ENCODE results near the gene WWOX. TPM values are rescaled to one million over a fixed set of nuclear protein-coding genes. Genes with fewer than 3 reads are reported as not detected.

WWOX gene
- total RNA-seq, 1 donor from 2014 or later: 29.6 TPM

DNA sequence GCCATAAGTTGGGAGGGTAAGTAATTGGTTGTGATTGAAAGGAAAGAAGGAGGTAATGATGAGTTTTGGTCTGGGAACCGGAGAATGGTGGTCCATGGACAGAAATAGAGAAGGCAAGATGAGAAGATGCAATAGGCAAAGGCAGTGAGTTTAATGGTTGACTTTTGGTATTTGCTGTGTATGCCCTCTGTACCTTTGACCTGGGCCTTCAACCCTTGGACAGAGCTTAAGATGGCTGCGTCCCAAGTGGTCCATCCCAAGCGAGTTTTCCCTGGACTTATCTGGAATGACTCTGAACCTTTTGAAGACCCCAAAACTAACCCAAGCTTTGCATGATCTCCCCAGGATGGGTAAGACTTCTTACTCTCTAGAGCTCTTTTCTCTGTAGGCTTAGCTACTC lies 836.6 kb downstream of the WWOX start:
- TF ChIP-seq, protein P1, sequence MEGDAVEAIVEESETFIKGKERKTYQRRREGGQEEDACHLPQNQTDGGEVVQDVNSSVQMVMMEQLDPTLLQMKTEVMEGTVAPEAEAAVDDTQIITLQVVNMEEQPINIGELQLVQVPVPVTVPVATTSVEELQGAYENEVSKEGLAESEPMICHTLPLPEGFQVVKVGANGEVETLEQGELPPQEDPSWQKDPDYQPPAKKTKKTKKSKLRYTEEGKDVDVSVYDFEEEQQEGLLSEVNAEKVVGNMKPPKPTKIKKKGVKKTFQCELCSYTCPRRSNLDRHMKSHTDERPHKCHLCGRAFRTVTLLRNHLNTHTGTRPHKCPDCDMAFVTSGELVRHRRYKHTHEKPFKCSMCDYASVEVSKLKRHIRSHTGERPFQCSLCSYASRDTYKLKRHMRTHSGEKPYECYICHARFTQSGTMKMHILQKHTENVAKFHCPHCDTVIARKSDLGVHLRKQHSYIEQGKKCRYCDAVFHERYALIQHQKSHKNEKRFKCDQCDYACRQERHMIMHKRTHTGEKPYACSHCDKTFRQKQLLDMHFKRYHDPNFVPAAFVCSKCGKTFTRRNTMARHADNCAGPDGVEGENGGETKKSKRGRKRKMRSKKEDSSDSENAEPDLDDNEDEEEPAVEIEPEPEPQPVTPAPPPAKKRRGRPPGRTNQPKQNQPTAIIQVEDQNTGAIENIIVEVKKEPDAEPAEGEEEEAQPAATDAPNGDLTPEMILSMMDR (conservative IDR thresholded peaks at IDR 0.05; ENCODE audit: low read depth, low read length): no peak
- no peak for DNase-seq (ENCODE audit: low read depth)
- H3K4me3 ChIP-seq (ENCODE audit: low read depth, low read length): no peak overlapping the region

DNA sequence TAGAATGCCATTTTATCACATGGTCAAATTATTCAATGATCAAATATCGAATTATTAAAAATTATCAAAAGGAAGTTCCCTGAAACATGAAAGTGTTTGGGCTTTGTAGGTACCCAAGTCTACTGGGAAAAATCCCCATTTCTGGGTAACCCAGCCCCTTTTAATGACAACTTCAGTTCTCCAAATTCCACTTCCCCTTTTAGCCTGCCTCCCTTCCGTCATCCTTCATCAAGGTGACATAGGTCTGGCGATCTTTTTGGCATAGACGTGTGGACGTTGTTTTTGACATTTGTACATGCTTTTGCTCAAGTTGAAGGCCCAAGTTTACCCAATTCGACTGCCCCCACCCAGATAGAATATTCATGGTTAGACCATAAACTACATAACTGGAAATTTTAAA lies 840.1 kb downstream of the WWOX start:
- H3K4me3 ChIP-seq (ENCODE audit: low read depth, low read length): no peak overlapping the region
- DNase-seq (ENCODE audit: low read depth): no peak
- TF ChIP-seq, protein P1 (conservative IDR thresholded peaks at IDR 0.05; ENCODE audit: low read depth, low read length): no peak

DNA sequence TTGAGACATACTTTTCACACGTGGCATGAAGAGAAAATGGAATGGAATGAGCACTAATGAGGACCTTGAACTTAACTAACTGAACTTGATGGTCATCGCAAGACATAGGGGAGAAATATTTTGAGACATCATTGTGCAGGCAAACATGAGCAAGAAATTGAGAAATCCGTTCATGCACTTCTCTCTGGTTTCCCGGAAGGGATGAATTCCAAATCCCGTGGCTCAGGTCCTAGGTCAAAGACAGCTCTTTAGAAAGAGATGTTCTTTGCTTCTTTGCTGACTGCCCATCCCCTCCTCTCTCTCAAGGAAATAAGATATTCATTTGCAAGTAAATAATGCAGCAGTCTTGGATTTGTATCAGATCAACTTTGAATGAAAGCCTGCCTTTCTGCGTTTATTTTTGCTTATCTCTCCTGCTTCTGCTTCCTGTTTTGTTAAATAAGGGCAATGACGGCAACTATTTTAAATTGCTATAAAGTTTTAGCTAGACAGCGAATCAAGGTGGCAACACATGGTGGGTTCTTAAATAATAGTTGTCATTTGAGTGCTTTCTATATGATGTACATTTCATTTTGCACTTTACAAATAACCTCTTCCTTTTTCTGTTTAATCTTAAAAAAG lies 843.3 kb downstream of the WWOX start:
- TF ChIP-seq, protein P1 (conservative IDR thresholded peaks at IDR 0.05; ENCODE audit: low read depth, low read length): no peak
- DNase-seq (ENCODE audit: low read depth): no peak
- no peak overlapping the region for H3K4me3 ChIP-seq (ENCODE audit: low read depth, low read length)

DNA sequence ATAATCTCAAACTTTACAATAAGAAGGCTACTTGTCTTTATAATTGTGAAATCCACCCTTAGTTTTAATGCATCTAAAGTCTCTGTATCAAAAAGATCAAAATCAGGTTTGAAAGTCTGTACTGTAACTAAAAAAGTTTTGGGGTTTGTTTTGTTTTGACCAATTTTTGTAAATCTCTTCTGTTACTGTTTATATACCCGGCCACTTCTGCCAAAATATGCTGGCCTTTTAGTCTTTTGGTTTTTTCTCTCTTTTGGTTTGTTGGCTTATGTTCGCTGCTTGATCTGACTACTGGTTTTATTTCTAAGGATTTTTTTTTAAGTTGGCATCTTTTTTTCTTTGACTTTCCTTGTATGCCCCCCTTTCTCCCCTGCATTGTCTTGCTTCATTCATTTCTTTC lies 845.9 kb downstream of the WWOX start:
- TF ChIP-seq, protein P1 (conservative IDR thresholded peaks at IDR 0.05; ENCODE audit: low read depth, low read length): no peak
- DNase-seq (ENCODE audit: low read depth): no peak
- H3K4me3 ChIP-seq (ENCODE audit: low read depth, low read length): no peak overlapping the region

DNA sequence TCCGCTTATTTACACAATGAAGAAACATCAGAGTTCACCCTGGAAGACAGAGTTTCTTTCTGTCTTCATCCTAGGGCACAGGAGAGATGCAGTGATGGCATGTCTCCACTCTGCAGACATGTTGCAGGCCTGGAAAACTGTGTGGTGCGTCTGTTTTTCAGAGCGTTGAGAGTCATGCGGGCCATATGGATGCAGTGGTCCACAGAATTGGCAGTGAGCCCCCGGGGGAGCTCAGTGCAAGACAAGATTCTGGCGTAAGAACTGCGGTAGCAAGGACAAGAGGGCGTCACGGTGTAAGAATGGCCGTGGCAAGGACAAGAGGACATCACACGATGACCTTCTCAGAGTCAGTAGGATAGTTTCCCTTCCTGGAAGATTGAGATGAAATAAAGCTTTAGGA lies 847.1 kb downstream of the WWOX start:
- H3K4me3 ChIP-seq (ENCODE audit: low read depth, low read length): no peak overlapping the region
- TF ChIP-seq, protein P1 (conservative IDR thresholded peaks at IDR 0.05; ENCODE audit: low read depth, low read length): no peak

DNA sequence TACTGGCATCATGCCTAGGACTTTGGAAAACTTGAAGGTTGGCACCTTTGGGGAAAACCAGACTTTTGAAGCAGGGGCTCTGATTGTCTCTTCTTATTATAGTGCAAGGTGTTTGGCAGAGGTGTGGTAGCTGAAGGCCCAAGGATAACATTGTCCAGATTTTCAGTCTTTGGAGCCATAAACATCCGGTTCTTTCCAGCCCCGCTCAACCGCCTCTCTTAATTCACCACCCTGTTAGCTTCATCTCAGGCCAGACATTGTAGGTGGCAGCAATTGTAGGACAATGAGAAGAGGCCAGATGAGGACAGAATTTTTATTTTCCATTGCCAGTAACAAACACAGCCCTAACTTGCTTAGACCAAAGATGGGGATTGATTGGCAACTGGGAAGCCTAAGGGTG lies 851.3 kb downstream of the WWOX start:
- no peak for DNase-seq (ENCODE audit: low read depth)
- H3K4me3 ChIP-seq (ENCODE audit: low read depth, low read length): no peak overlapping the region
- TF ChIP-seq, protein P1 (conservative IDR thresholded peaks at IDR 0.05; ENCODE audit: low read depth, low read length): no peak

More for the DNA sequence above, 847.1 kb downstream of the WWOX start:
- no peak for DNase-seq (ENCODE audit: low read depth)

DNA sequence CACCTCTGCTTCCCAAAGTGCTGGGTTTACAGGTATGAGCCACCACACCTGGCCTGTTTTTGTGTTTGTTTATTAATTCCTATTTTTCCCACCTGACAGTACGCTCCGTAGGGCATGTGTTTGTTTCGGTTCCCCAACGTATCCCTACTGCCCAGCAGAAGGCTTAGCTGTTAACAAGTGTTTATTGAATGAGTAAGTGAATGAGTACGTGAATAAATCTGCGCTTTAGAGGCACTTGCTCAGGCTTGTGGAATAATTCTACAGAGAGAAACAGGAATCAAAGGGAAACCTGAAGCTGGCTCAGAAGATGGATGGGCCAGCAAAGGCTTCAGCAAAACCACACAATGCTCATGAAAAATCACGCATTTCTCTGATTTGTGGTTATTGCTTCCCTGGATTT lies 853.2 kb downstream of the WWOX start:
- DNase-seq (ENCODE audit: low read depth): no peak
- TF ChIP-seq, protein P1 (conservative IDR thresholded peaks at IDR 0.05; ENCODE audit: low read depth, low read length): no peak
- no peak overlapping the region for H3K4me3 ChIP-seq (ENCODE audit: low read depth, low read length)

All from epithelial cell of proximal tubule (primary cell).